ENCODE measurements around the gene ZNF443.
"Not testable (repeated sequence)": the region's sequence is repeated elsewhere in the genome, so short reads cannot be mapped to it uniquely, and the experiment has no call there.

DNA sequence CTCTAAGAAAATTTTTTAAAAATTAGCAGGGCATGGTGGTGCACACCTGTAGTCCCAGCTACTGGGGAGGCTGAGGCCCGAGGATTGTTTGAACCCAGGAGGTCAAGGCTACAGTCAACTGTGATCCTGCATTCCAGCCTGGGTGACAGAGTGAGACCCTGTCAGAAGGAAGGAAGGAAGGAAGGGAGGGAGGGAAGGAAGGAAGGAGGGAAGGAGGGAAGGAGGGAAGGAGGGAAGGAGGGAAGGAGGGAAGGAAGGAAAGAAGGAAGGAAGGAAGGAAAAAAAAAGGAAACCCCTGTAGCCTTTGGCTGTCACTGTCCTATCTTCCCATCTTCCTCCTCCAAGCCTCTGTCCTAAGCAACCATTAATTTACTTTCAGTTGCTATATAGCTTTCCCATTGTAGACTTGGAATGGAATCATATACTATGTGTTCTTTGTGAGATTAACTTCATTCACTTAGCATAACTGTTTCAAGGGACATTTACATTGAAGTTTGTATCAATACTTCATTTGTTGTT, 45.5 kb upstream of the ZNF443 start:
- TF ChIP-seq, protein P1, sequence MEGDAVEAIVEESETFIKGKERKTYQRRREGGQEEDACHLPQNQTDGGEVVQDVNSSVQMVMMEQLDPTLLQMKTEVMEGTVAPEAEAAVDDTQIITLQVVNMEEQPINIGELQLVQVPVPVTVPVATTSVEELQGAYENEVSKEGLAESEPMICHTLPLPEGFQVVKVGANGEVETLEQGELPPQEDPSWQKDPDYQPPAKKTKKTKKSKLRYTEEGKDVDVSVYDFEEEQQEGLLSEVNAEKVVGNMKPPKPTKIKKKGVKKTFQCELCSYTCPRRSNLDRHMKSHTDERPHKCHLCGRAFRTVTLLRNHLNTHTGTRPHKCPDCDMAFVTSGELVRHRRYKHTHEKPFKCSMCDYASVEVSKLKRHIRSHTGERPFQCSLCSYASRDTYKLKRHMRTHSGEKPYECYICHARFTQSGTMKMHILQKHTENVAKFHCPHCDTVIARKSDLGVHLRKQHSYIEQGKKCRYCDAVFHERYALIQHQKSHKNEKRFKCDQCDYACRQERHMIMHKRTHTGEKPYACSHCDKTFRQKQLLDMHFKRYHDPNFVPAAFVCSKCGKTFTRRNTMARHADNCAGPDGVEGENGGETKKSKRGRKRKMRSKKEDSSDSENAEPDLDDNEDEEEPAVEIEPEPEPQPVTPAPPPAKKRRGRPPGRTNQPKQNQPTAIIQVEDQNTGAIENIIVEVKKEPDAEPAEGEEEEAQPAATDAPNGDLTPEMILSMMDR (IDR thresholded peaks at IDR 0.05): not testable (repeated sequence)
- TF ChIP-seq POLR2A (IDR thresholded peaks at IDR 0.05): not testable (repeated sequence)

Data from tibial nerve (tissue), 3 donors.